Occipital lobe (tissue), 2 donors: Measurements from ENCODE around the gene CBLB. TPM values are rescaled to one million over a fixed set of nuclear protein-coding genes. Genes with fewer than 3 reads are reported as not detected.

ENCODE experiments used
- DNase-seq: peaks from one replicate; lab custom pipeline; 2025; lab: John Stamatoyannopoulos, UW
- total RNA-seq: library from RNA; depleted of rRNA; stranded (reverse); fragments of >200 nt; gene quantifications from one replicate; pipeline ENCODE4 v1.2.3, GENCODE V29; 2014

Gene CBLB
- total RNA-seq, 1 donor from 2014 or later = 59.6 TPM

GRCh38 chr3:105691633-105692032, 177.2 kb downstream of the CBLB start:
- DNase-seq = no peak

- no peak for DNase-seq
Observed at GRCh38 chr3:105691053-105691452, 177.8 kb downstream of the CBLB start.

- DNase-seq = no peak
Observed at GRCh38 chr3:105688821-105689220, 180.0 kb downstream of the CBLB start.

GRCh38 chr3:105686278-105686897, 182.4 kb downstream of the CBLB start:
- DNase-seq = no peak

- no peak for DNase-seq
Observed at GRCh38 chr3:105679951-105680350, 188.9 kb downstream of the CBLB start.

- DNase-seq = no peak
Observed at GRCh38 chr3:105678017-105678416, 190.8 kb downstream of the CBLB start.

GRCh38 chr3:105676621-105677300, 192.1 kb downstream of the CBLB start:
- DNase-seq = no peak

- no peak for DNase-seq
Observed at GRCh38 chr3:105674437-105675065, 194.3 kb downstream of the CBLB start.

- DNase-seq = no peak
Observed at GRCh38 chr3:105672996-105673395, 195.8 kb downstream of the CBLB start.

- no peak for DNase-seq
Observed at GRCh38 chr3:105662306-105662705, 206.5 kb downstream of the CBLB start.

GRCh38 chr3:105661461-105661860, 207.4 kb downstream of the CBLB start:
- DNase-seq = no peak

- DNase-seq = no peak
Observed at GRCh38 chr3:105656651-105657504, 211.9 kb downstream of the CBLB start.

- DNase-seq = no peak
Observed at GRCh38 chr3:105653868-105654267, 214.9 kb downstream of the CBLB start.

GRCh38 chr3:105653166-105653565, 215.6 kb downstream of the CBLB start:
- no peak for DNase-seq

GRCh38 chr3:105649480-105649879, 219.3 kb downstream of the CBLB start:
- DNase-seq = no peak

GRCh38 chr3:105647047-105647446, 221.8 kb downstream of the CBLB start:
- no peak for DNase-seq

GRCh38 chr3:105639131-105639530, 229.7 kb downstream of the CBLB start:
- no peak for DNase-seq

- DNase-seq = no peak
Observed at GRCh38 chr3:105634708-105635107, 234.1 kb downstream of the CBLB start.

- no peak for DNase-seq
Observed at GRCh38 chr3:105629718-105630117, 239.1 kb downstream of the CBLB start.

GRCh38 chr3:105626739-105627138, 242.1 kb downstream of the CBLB start:
- no peak for DNase-seq

GRCh38 chr3:105622169-105622568, 246.6 kb downstream of the CBLB start:
- no peak for DNase-seq

- DNase-seq = no peak
Observed at GRCh38 chr3:105620236-105620635, 248.6 kb downstream of the CBLB start.
